WTC11 (cell line): ENCODE data around the gene GPX3. TPM values are rescaled to one million over a fixed set of nuclear protein-coding genes. Genes with fewer than 3 reads are reported as not detected.

Source experiments
- ATAC-seq: fragments of 200-7000 bp; cut with Tn5 transposase; 2 replicates; pipeline ENCODE4 v1.10.0; 2021; ENCODE audit warnings: mild to moderate bottlenecking, moderate library complexity
- CTCF ChIA-PET: fragments of 300-600 bp; sonication (Branson Sonifier 250); formaldehyde crosslinking; loops from one replicate; lab custom pipeline; 2021; ENCODE audit warnings: antibody characterized with exemption; lab: Charles Lee
- POLR2A ChIA-PET: fragments of 350-600 bp; sonication (Branson Sonifier 250); formaldehyde crosslinking; loops from one replicate; lab custom pipeline; 2021; ENCODE audit warnings: antibody characterized with exemption; lab: Charles Lee
- DNase-seq: peaks from one replicate; pipeline ENCODE4 v3.0.0; 2021; ENCODE audit warnings: low spot score
- H3K27ac Mint-ChIP-seq: 2 replicates; pipeline ENCODE4 v1.8.0; 2021; ENCODE audit warnings: mixed read lengths
- H3K27me3 Mint-ChIP-seq: 2 replicates; pipeline ENCODE4 v1.8.0; 2021; ENCODE audit warnings: low read depth, mild to moderate bottlenecking, moderate library complexity, mixed read lengths
- H3K36me3 Mint-ChIP-seq: 2 replicates; pipeline ENCODE4 v1.8.0; 2021; ENCODE audit warnings: mixed read lengths
- H3K4me1 Mint-ChIP-seq: 2 replicates; pipeline ENCODE4 v1.8.0; 2022; ENCODE audit warnings: mixed read lengths
- H3K4me3 Mint-ChIP-seq: 2 replicates; pipeline ENCODE4 v1.8.0; 2021; ENCODE audit warnings: mild to moderate bottlenecking, moderate library complexity, mixed read lengths
- H3K9me3 Mint-ChIP-seq: 2 replicates; pipeline ENCODE4 v1.8.0; 2021; ENCODE audit warnings: mixed read lengths
- AFF4 ChIP-seq: sonication (generic); formaldehyde crosslinking; IDR thresholded peaks from 2 replicates; pipeline ENCODE4 v1.8.1; 2023; ENCODE audit warnings: mild to moderate bottlenecking, missing genetic modification reagents, borderline replicate concordance
- AR ChIP-seq: fragments of 250-450 bp; sonication (Bioruptor Pico); IDR thresholded peaks from 2 replicates; pipeline ENCODE4 v1.9.0; 2021; ENCODE audit warnings: mild to moderate bottlenecking
- EMX1 ChIP-seq: fragments of 250-450 bp; sonication (Bioruptor Pico); IDR thresholded peaks from 2 replicates; pipeline ENCODE4 v1.8.0; 2021; ENCODE audit warnings: mild to moderate bottlenecking
- FOXP1 ChIP-seq: sonication (generic); formaldehyde crosslinking; IDR thresholded peaks from 2 replicates; pipeline ENCODE4 v1.8.0; 2022; ENCODE audit warnings: missing genetic modification reagents, mild to moderate bottlenecking, moderate library complexity, borderline replicate concordance
- JUN ChIP-seq: sonication (generic); formaldehyde crosslinking; IDR thresholded peaks from 2 replicates; pipeline ENCODE4 v1.8.0; 2023; ENCODE audit warnings: mild to moderate bottlenecking, missing genetic modification reagents
- OVOL2 ChIP-seq: fragments of 250-450 bp; sonication (Bioruptor Pico); IDR thresholded peaks from 2 replicates; pipeline ENCODE4 v1.9.0; 2021; ENCODE audit warnings: mild to moderate bottlenecking, borderline replicate concordance
- PREB ChIP-seq: sonication (generic); formaldehyde crosslinking; IDR thresholded peaks from 2 replicates; pipeline ENCODE4 v1.8.1; 2022; ENCODE audit warnings: mild to moderate bottlenecking, missing genetic modification reagents, moderate library complexity, borderline replicate concordance
- PRRX2 ChIP-seq: fragments of 250-450 bp; sonication (Bioruptor Pico); IDR thresholded peaks from 2 replicates; pipeline ENCODE4 v1.8.0; 2021; ENCODE audit warnings: mild to moderate bottlenecking
- RELA ChIP-seq: sonication (generic); formaldehyde crosslinking; IDR thresholded peaks from 2 replicates; pipeline ENCODE4 v1.8.1; 2022; ENCODE audit warnings: missing genetic modification reagents, mild to moderate bottlenecking, borderline replicate concordance
- SP1 ChIP-seq: sonication (generic); formaldehyde crosslinking; conservative IDR thresholded peaks from 2 replicates; pipeline ENCODE4 v1.8.1; 2022; ENCODE audit warnings: missing genetic modification reagents
- TP53 ChIP-seq: sonication (generic); formaldehyde crosslinking; IDR thresholded peaks from 2 replicates; pipeline ENCODE4 v1.8.1; 2023; ENCODE audit warnings: mild to moderate bottlenecking, missing genetic modification reagents
- total RNA-seq: library from RNA; stranded (reverse); gene quantifications from 3 replicates; pipeline ENCODE4 v1.2.3, GENCODE V29; 2021
- TF ChIP-seq, protein P1 (sequence below): sonication (generic); formaldehyde crosslinking; IDR thresholded peaks from 2 replicates; pipeline ENCODE4 v1.8.0; 2023; ENCODE audit warnings: missing genetic modification reagents, mild to moderate bottlenecking, borderline replicate concordance

GPX3 gene
- total RNA-seq, 1 experiment from 2014 or later, result 24.5 TPM

DNA sequence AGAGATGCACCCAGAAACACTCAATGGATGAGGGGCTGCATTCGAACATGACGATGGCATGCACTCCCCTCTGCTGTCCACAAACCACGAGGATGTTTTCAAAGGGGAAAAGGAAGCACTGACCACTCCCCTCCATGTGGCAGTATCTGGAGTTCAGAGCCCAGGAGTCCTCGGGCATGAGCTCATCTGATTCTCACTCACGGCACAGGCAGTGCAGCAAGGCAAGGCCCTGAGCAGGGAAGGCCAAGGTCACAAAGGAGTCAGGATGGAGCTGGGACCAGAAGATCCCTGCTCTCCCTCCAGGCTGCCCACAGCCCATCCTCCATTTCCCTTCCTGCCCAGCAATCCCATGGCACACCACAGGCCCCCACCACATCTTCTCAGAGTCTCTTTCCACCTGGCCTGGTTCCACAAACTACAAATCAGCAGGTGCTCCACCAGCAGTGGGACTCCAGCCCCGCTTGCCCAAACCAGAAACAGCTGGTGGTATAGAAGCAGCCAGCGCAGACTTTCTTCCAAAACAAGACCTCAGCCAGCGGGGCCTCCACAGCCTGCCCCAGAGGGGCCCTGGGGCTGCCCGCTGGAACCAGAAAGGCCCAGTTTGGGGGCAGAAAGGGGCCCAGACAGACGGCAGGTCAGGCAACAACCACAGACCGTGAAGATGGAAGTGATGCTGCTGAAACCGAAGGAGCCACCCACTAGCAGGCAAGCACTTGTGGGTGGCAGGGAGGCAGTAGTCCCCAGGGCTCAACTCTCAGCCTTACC is 48.2 kb downstream of the GPX3 start:
- H3K9me3 Mint-ChIP-seq, result no peaks in the 10 kb centered on the region
- no peak for ATAC-seq
- H3K36me3 Mint-ChIP-seq, result peaks cover 8% of the 10 kb centered on the region; the same call in 1 of the 2 replicates
- H3K27me3 Mint-ChIP-seq, result no peaks in the 10 kb centered on the region
- CTCF ChIA-PET, result interaction anchor here (0.8 to 3.5 kb wide), 5 partner anchors 10 to 47 kb away, joined by 3 to 20 read pairs (median 4); no protein-coding TSS in a partner anchor
- H3K27ac Mint-ChIP-seq, result no peak overlapping the region
- no peak for TF ChIP-seq JUN (CRISPR knock-in tag)
- no peak for TF ChIP-seq AR (CRISPR knock-in tag)
- TF ChIP-seq EMX1 (CRISPR knock-in tag), result no peak
- no peak for TF ChIP-seq SP1 (CRISPR knock-in tag)
- no peak for TF ChIP-seq PREB (CRISPR knock-in tag)
- TF ChIP-seq PRRX2 (CRISPR knock-in tag), result no peak
- TF ChIP-seq TP53 (CRISPR knock-in tag), result no peak
- TF ChIP-seq, protein P1, sequence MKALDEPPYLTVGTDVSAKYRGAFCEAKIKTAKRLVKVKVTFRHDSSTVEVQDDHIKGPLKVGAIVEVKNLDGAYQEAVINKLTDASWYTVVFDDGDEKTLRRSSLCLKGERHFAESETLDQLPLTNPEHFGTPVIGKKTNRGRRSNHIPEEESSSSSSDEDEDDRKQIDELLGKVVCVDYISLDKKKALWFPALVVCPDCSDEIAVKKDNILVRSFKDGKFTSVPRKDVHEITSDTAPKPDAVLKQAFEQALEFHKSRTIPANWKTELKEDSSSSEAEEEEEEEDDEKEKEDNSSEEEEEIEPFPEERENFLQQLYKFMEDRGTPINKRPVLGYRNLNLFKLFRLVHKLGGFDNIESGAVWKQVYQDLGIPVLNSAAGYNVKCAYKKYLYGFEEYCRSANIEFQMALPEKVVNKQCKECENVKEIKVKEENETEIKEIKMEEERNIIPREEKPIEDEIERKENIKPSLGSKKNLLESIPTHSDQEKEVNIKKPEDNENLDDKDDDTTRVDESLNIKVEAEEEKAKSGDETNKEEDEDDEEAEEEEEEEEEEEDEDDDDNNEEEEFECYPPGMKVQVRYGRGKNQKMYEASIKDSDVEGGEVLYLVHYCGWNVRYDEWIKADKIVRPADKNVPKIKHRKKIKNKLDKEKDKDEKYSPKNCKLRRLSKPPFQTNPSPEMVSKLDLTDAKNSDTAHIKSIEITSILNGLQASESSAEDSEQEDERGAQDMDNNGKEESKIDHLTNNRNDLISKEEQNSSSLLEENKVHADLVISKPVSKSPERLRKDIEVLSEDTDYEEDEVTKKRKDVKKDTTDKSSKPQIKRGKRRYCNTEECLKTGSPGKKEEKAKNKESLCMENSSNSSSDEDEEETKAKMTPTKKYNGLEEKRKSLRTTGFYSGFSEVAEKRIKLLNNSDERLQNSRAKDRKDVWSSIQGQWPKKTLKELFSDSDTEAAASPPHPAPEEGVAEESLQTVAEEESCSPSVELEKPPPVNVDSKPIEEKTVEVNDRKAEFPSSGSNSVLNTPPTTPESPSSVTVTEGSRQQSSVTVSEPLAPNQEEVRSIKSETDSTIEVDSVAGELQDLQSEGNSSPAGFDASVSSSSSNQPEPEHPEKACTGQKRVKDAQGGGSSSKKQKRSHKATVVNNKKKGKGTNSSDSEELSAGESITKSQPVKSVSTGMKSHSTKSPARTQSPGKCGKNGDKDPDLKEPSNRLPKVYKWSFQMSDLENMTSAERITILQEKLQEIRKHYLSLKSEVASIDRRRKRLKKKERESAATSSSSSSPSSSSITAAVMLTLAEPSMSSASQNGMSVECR (CRISPR knock-in tag), result no peak
- TF ChIP-seq FOXP1 (CRISPR knock-in tag), result no peak
- no peak for TF ChIP-seq AFF4 (CRISPR knock-in tag)
- TF ChIP-seq, all 79 proteins: peak for 0
- no peak for DNase-seq
- POLR2A ChIA-PET, result interaction anchor here (0.5 to 0.6 kb wide), 2 partner anchors 181 to 722 kb away, joined by 3 to 5 read pairs; no protein-coding TSS in a partner anchor
- no peak overlapping the region for H3K4me3 Mint-ChIP-seq
- H3K4me1 Mint-ChIP-seq, result peaks cover 17% of the 10 kb centered on the region

- Mint-ChIP-seq H3K27ac (no peak overlapping the region), H3K4me1 (peaks cover 17% of the 10 kb centered on the region), H3K9me3 (no peaks in the 10 kb centered on the region), H3K36me3 (peaks cover 8% of the 10 kb centered on the region; the same call in 1 of the 2 replicates), H3K4me3 (no peak overlapping the region), H3K27me3 (no peaks in the 10 kb centered on the region)
- no peak for DNase-seq
- ChIA-PET POLR2A (no interaction called here), CTCF (interaction anchor here (0.7 to 3.5 kb wide), 4 partner anchors 10 to 45 kb away, joined by 3 to 20 read pairs (median 4); no protein-coding TSS in a partner anchor)
- no peak for ATAC-seq
- no peak for TF ChIP-seq PRRX2 (CRISPR knock-in tag)
- TF ChIP-seq OVOL2, result no peak
- TF ChIP-seq RELA (CRISPR knock-in tag), result no peak
- TF ChIP-seq, protein P1 (CRISPR knock-in tag), result no peak
Observed at GRCh38 chr5:151070449-151070848, 50.1 kb downstream of the GPX3 start.
